Panc1 (cell line): ENCODE data around the gene MYL3.

Source experiments
- POLR2AphosphoS5 ChIP-seq: IDR thresholded peaks from 2 replicates; pipeline ENCODE4 v1.6.1; 2012; ENCODE audit warnings: mild to moderate bottlenecking, low read depth, low read length, moderate library complexity
- TCF7L2 ChIP-seq: IDR thresholded peaks from 2 replicates; pipeline ENCODE4 v1.6.1; 2011; ENCODE audit warnings: mild to moderate bottlenecking, low read depth, low read length, inconsistent platforms
- TF ChIP-seq, protein P1 (sequence below): fragments of 450-650 bp; IDR thresholded peaks from 2 replicates; pipeline ENCODE4 v1.5.1; 2017; ENCODE audit warnings: mild to moderate bottlenecking

DNA sequence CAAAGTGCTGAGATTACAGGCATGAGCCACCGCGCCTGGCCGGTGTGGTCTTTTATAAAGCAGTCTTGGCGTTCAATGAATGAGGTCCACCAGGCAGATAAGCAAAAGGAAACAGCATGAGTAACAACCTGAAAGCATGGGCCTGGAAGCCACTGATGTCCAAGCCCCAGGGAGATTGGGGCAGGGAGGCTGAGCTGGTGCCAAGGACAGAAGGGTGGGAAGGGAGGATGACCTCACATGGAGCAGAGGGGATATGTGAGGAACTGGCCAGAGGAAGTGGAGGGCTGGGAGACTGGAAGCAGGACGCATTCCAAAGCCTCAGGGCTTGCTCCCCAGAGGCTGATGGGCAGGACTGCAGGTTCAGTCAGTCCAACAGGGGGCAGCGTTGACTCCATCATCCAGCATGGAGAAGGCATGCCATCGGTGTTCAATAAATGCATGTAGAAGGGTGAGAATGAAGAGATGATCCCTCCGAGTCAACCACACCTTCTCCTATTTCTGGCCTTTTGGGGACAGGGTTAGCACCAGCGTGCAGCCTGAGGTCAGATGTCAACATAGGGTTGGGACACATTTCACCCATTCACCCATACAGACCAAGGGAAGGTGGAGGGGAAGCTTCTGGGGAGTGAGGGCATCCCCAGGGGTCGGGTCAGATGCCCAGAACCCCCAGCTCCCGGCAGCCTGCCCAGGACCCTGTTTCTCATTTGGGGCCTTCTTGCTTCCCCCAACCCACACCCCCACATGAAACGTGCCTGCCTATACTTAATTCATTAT is 14.8 kb downstream of the MYL3 start:
- TF ChIP-seq, protein P1, sequence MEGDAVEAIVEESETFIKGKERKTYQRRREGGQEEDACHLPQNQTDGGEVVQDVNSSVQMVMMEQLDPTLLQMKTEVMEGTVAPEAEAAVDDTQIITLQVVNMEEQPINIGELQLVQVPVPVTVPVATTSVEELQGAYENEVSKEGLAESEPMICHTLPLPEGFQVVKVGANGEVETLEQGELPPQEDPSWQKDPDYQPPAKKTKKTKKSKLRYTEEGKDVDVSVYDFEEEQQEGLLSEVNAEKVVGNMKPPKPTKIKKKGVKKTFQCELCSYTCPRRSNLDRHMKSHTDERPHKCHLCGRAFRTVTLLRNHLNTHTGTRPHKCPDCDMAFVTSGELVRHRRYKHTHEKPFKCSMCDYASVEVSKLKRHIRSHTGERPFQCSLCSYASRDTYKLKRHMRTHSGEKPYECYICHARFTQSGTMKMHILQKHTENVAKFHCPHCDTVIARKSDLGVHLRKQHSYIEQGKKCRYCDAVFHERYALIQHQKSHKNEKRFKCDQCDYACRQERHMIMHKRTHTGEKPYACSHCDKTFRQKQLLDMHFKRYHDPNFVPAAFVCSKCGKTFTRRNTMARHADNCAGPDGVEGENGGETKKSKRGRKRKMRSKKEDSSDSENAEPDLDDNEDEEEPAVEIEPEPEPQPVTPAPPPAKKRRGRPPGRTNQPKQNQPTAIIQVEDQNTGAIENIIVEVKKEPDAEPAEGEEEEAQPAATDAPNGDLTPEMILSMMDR = no peak; the same call in 1 of the 2 replicates
- no peak for TF ChIP-seq POLR2AphosphoS5
- TF ChIP-seq TCF7L2 = no peak
